Left lung (tissue), 10 donors: ENCODE results near the gene NGDN. TPM values are rescaled to one million over a fixed set of nuclear protein-coding genes. Genes with fewer than 3 reads are reported as not detected.

Experiments
- ATAC-seq: fragments of 200-7000 bp; cut with Tn5 transposase; one replicate; pipeline ENCODE4 v1.9.1; 2020; ENCODE audit warnings: moderate library complexity
- DNase-seq, 4 donors: peaks; one replicate each; pipeline ENCODE4 v3.0.0-alpha.2; 2013 to 2020
- H3K27ac ChIP-seq, 2 donors: fragments of 200-600 bp; sonication (generic) in 1 of 2; one replicate each; pipeline versions ENCODE4 v1.5.0 to v1.8.0; 2020 to 2021
- H3K27me3 ChIP-seq, 2 donors: fragments of 200-600 bp; sonication (generic) in 1 of 2; one replicate each; pipeline versions ENCODE4 v1.5.0 to v1.8.0; 2020 to 2021
- H3K36me3 ChIP-seq, 2 donors: fragments of 200-600 bp; sonication (generic) in 1 of 2; one replicate each; pipeline versions ENCODE4 v1.5.0 to v1.8.0; 2020 to 2021
- H3K4me1 ChIP-seq, 2 donors: fragments of 200-600 bp; one replicate each; pipeline ENCODE4 v1.8.0; 2021
- H3K4me3 ChIP-seq, 2 donors: fragments of 200-600 bp; sonication (generic) in 1 of 2; one replicate each; pipeline versions ENCODE4 v1.5.0 to v1.8.0; 2020 to 2021; ENCODE audit warnings: mild to moderate bottlenecking in 1 of 2
- H3K9me3 ChIP-seq, 2 donors: fragments of 200-600 bp; sonication (generic) in 1 of 2; one replicate each; pipeline versions ENCODE4 v1.5.0 to v1.8.0; 2020 to 2021
- CTCF ChIP-seq, 2 donors: fragments of 200-600 bp; sonication (generic) in 1 of 2; IDR thresholded peaks; one replicate each; pipeline versions ENCODE4 v1.5.0 to v1.8.0; 2021; ENCODE audit warnings: antibody characterized with exemption in 2 of 2
- intact Hi-C, 2 donors: fragments of 100-400 bp; cut with DNase I; formaldehyde crosslinking; loops; one replicate each; pipeline versions ENCODE4 v1.11.2 to v1.14.2; 2022
- polyA plus RNA-seq, 6 donors: library from polyadenylated mRNA; unstranded; fragments of 120-200 nt; gene quantifications; one replicate each; pipeline ENCODE4 v1.2.1, GENCODE V29; 2013; ENCODE audit not compliant: insufficient read length in 6 of 6
- total RNA-seq, 2 donors: library from RNA; stranded (reverse); fragmentation: NEBNext Ultra II Directional; extraction: Animal tissue kit (Norgen Biotek cat#: 25700); gene quantifications; one replicate each; pipeline ENCODE4 v1.2.1, GENCODE V29; 2021
- donor health status: DM: no; HTN: yes; CAD: no.
- donor health status: DM: no; HTN: no; CAD: no.

NGDN gene
- total and polyA plus RNA-seq, 8 donors = 21.6 to 79.3 (median 60.0) TPM

- H3K36me3 ChIP-seq = no peaks in the 10 kb centered on the region
- H3K4me1 ChIP-seq = no peaks in the 10 kb centered on the region
- DNase-seq (peak in 1 of 4 donors; percentile 9), ATAC-seq (no peak)
- H3K27ac ChIP-seq = no peak overlapping the region
- H3K4me3 ChIP-seq = no peak overlapping the region
- no peaks in the 10 kb centered on the region for H3K9me3 ChIP-seq
- TF ChIP-seq CTCF (IDR thresholded peaks at IDR 0.05) = no peak
- peaks cover 0 to 11% of the 10 kb centered on the region in 2 donors for H3K27me3 ChIP-seq
- intact Hi-C loops = no loop called here
Measured at GRCh38 chr14:23428686-23429495, 40.6 kb upstream of the NGDN start.

- DNase-seq = peak in 1 of 4 donors; percentile 19
- H3K27ac ChIP-seq = no peak overlapping the region
- H3K27me3 ChIP-seq = peaks cover 0 to 11% of the 10 kb centered on the region in 2 donors
- no peak overlapping the region for H3K4me3 ChIP-seq
- no peaks in the 10 kb centered on the region for H3K9me3 ChIP-seq
- H3K4me1 ChIP-seq = no peaks in the 10 kb centered on the region
- intact Hi-C loops = no loop called here
- no peak for ATAC-seq
- H3K36me3 ChIP-seq = no peaks in the 10 kb centered on the region
- no peak for TF ChIP-seq CTCF (IDR thresholded peaks at IDR 0.05)
Measured at GRCh38 chr14:23430016-23430722, 39.3 kb upstream of the NGDN start.

- no peaks in the 10 kb centered on the region for H3K9me3 ChIP-seq
- no peak for ATAC-seq
- H3K36me3 ChIP-seq = no peaks in the 10 kb centered on the region
- intact Hi-C loops = no loop called here
- no peak overlapping the region for H3K4me3 ChIP-seq
- H3K4me1 ChIP-seq = no peaks in the 10 kb centered on the region
- H3K27me3 ChIP-seq = peaks cover 0 to 11% of the 10 kb centered on the region in 2 donors
- DNase-seq = peak in 1 of 4 donors; percentile 1
- H3K27ac ChIP-seq = no peak overlapping the region
- TF ChIP-seq CTCF (IDR thresholded peaks at IDR 0.05) = no peak
Measured at GRCh38 chr14:23430723-23431085, 38.8 kb upstream of the NGDN start.

GRCh38 chr14:23431486-23431885 is 38.0 kb upstream of the NGDN start:
- intact Hi-C loops = no loop called here
- ATAC-seq = no peak
- H3K27me3 ChIP-seq = peaks cover 0 to 11% of the 10 kb centered on the region in 2 donors
- TF ChIP-seq CTCF (IDR thresholded peaks at IDR 0.05) = no peak
- H3K4me1 ChIP-seq = no peaks in the 10 kb centered on the region
- no peak overlapping the region for H3K4me3 ChIP-seq
- no peak overlapping the region for H3K27ac ChIP-seq
- peak in 1 of 4 donors; percentile 10 for DNase-seq
- H3K36me3 ChIP-seq = no peaks in the 10 kb centered on the region
- H3K9me3 ChIP-seq = no peaks in the 10 kb centered on the region
